Heart left ventricle (tissue), 13 donors: ENCODE data around the gene ABHD16A.

Experiments
- CTCF ChIP-seq, 12 donors: fragments of 200-600 bp; sonication (generic) in 4 of 12; IDR thresholded peaks; one replicate each; pipeline versions ENCODE4 v1.5.0 to v1.8.0; 2018 to 2022; ENCODE audit warnings: antibody characterized with exemption in 12 of 12, mild to moderate bottlenecking in 5 of 12
- POLR2A ChIP-seq, 2 donors: fragments of 450-650 bp; IDR thresholded peaks; one replicate each; pipeline ENCODE4 v1.6.1; 2017; ENCODE audit warnings: antibody characterized with exemption in 2 of 2, mild to moderate bottlenecking in 2 of 2, moderate library complexity in 2 of 2
- donor health status: ischemic (EF 13 %, LVEDD 7.1; RV severe dilation, severe dysfunction).
- donor health status: DM: no; HTN: yes; CAD: no.
- donor health status: DM: no; HTN: no; CAD: no.
- donor health status: ischemic (EF 25% LVEDD 6.9; RV normal size, moderate dysfunction).
- donor health status: ischemic (EF 25% LVEDD 5.7; RV mildly dilated, moderate dysfunction).
- donor health status: ischemic (EF 35%, LVEDD 5.7; RV mildly dilated, moderate dysfunction).
- donor health status: nonischemic (EF 11% LVEDD 7.7; RV severe dilation, severe dysfunction).
- donor health status: DM: yes; HTN: yes; CAD: no.
- donor health status: PGD.
- donor health status: ischemic (EF 29% LVEDD 5.4; RV normal size, mild dysfunction).
- donor health status: nonischemic (EF 23%, LVEDD 6.1; RV moderate dilation, normal function).

GRCh38 chr6:31666337-31666965, 36.7 kb downstream of the ABHD16A start:
- TF ChIP-seq CTCF (IDR thresholded peaks at IDR 0.05), result no peak
- no peak for TF ChIP-seq POLR2A (IDR thresholded peaks at IDR 0.05)
